ENCODE measurements around the gene SYNDIG1.

DNA sequence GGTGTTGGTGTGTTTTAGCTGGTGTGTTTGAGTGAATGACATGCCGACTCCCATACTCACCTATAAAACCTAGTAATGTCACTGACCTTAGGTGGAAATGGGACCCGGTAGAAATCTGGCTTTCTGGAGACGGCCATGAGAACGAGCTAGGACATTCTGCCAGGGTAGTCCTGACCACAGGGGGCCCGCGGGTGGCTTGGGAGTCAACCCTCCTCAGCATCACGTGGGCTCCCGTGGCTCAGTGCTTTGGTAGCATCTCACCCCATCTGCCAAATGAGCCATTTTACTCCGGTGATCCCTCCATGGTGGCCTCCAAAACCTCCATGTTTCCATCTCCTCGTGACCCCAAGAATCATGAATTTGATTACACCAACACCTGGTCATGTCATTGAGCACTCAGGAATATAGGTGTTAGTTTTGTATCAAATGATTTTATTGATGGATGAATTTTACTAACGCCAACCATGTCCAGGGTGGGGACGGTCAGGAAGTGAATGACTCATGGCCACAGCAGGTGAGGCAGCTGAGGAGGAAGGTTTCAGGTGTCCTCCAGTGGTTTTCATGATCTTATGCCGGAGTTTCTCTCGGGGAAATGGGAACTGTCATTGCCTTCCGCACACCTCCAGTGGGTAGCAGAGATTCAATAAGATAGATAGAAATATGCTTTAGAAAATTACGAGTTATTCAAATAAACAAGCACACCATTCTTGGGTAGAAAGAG is 195.0 kb downstream of the SYNDIG1 start:
- TF ChIP-seq, protein P1, sequence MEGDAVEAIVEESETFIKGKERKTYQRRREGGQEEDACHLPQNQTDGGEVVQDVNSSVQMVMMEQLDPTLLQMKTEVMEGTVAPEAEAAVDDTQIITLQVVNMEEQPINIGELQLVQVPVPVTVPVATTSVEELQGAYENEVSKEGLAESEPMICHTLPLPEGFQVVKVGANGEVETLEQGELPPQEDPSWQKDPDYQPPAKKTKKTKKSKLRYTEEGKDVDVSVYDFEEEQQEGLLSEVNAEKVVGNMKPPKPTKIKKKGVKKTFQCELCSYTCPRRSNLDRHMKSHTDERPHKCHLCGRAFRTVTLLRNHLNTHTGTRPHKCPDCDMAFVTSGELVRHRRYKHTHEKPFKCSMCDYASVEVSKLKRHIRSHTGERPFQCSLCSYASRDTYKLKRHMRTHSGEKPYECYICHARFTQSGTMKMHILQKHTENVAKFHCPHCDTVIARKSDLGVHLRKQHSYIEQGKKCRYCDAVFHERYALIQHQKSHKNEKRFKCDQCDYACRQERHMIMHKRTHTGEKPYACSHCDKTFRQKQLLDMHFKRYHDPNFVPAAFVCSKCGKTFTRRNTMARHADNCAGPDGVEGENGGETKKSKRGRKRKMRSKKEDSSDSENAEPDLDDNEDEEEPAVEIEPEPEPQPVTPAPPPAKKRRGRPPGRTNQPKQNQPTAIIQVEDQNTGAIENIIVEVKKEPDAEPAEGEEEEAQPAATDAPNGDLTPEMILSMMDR (conservative IDR thresholded peaks at IDR 0.05; ENCODE audit: low read depth, low read length) = no peak
- TF ChIP-seq RFX5 (IDR thresholded peaks at IDR 0.05; ENCODE audit: low read depth, low read length) (no peak), POLR2A (IDR thresholded peaks at IDR 0.05; ENCODE audit: low read depth, low read length) (no peak), FOS (IDR thresholded peaks at IDR 0.05; ENCODE audit: low read depth, low read length) (no peak), MAZ (IDR thresholded peaks at IDR 0.05; ENCODE audit: borderline replicate concordance, low read depth, low read length) (no peak), MXI1 (IDR thresholded peaks at IDR 0.05; ENCODE audit: borderline replicate concordance, low read depth, low read length) (no peak), SMC3 (IDR thresholded peaks at IDR 0.05; ENCODE audit: low read depth, low read length) (no peak)

Measured in IMR-90 (cell line).